H9 (cell line): ENCODE results near the gene TRMU. TPM values are rescaled to one million over a fixed set of nuclear protein-coding genes. Genes with fewer than 3 reads are reported as not detected.
A peak's percentile ranks its signal among the peaks of the same experiment; 100 is the strongest.

Source experiments
- DNase-seq: peaks from one replicate; pipeline ENCODE4 v3.0.0-alpha.2; 2017
- H2AFZ ChIP-seq: one replicate; pipeline ENCODE4 v1.6.1; 2013; ENCODE audit warnings: mild to moderate bottlenecking, low read length, control low read depth, moderate library complexity
- H2AK5ac ChIP-seq: 2 replicates; pipeline ENCODE4 v1.6.1; 2013; ENCODE audit warnings: low read length, control low read depth, mixed read lengths; ENCODE audit not compliant: insufficient read length
- H2BK120ac ChIP-seq: one replicate; pipeline ENCODE4 v1.6.1; 2013; ENCODE audit warnings: low read depth, mild to moderate bottlenecking, low read length, control low read depth, inconsistent platforms; ENCODE audit not compliant: poor library complexity, severe bottlenecking
- H2BK12ac ChIP-seq: 2 replicates; pipeline ENCODE4 v1.6.1; 2013; ENCODE audit warnings: low read length, control low read depth, mixed read lengths, low read depth; ENCODE audit not compliant: insufficient read length
- H2BK15ac ChIP-seq: 2 replicates; pipeline ENCODE4 v1.6.1; 2013; ENCODE audit warnings: low read depth, low read length, control low read depth
- H2BK20ac ChIP-seq: one replicate; pipeline ENCODE4 v1.6.1; 2013; ENCODE audit warnings: low read depth, mild to moderate bottlenecking, low read length, control low read depth, inconsistent platforms; ENCODE audit not compliant: poor library complexity, severe bottlenecking
- H2BK5ac ChIP-seq: 2 replicates; pipeline ENCODE4 v1.6.1; 2013; ENCODE audit warnings: low read length, control low read depth, mixed read lengths; ENCODE audit not compliant: insufficient read length
- H3K14ac ChIP-seq: 2 replicates; pipeline ENCODE4 v1.6.1; 2013; ENCODE audit warnings: low read length, control low read depth; ENCODE audit not compliant: insufficient read depth
- H3K18ac ChIP-seq: 2 replicates; pipeline ENCODE4 v1.6.1; 2013; ENCODE audit warnings: low read depth, mild to moderate bottlenecking, mixed read lengths, low read length, control low read depth; ENCODE audit not compliant: insufficient read length
- H3K23ac ChIP-seq: 2 replicates; pipeline ENCODE4 v1.6.1; 2013; ENCODE audit warnings: low read length, control low read depth, mixed read lengths, low read depth; ENCODE audit not compliant: insufficient read length
- H3K23me2 ChIP-seq: 2 replicates; pipeline ENCODE4 v1.6.1; 2013; ENCODE audit warnings: low read depth, mild to moderate bottlenecking, mixed read lengths, low read length, control low read depth; ENCODE audit not compliant: insufficient read length, poor library complexity, severe bottlenecking
- H3K27ac ChIP-seq: 2 replicates; pipeline ENCODE4 v1.5.1; 2013; ENCODE audit warnings: low read length, control low read depth, mixed read lengths, low read depth; ENCODE audit not compliant: insufficient read length
- H3K27me3 ChIP-seq: 2 replicates; pipeline ENCODE4 v1.6.1; 2013; ENCODE audit warnings: low read length, control low read depth, inconsistent platforms; ENCODE audit not compliant: insufficient read depth
- H3K4ac ChIP-seq: 2 replicates; pipeline ENCODE4 v1.6.1; 2013; ENCODE audit warnings: low read depth, mild to moderate bottlenecking, control low read depth, inconsistent platforms, low read length, moderate library complexity
- H3K4me1 ChIP-seq: 2 replicates; pipeline ENCODE4 v1.6.1; 2013; ENCODE audit warnings: low read length, control low read depth, inconsistent platforms; ENCODE audit not compliant: insufficient read depth
- H3K4me2 ChIP-seq: 2 replicates; pipeline ENCODE4 v1.6.1; 2013; ENCODE audit warnings: low read length, control low read depth, mixed read lengths; ENCODE audit not compliant: insufficient read length, insufficient read depth
- H3K56ac ChIP-seq: 2 replicates; pipeline ENCODE4 v1.6.1; 2013; ENCODE audit warnings: low read depth, mild to moderate bottlenecking, mixed read lengths, low read length, control low read depth; ENCODE audit not compliant: insufficient read length
- H3K79me1 ChIP-seq: 2 replicates; pipeline ENCODE4 v1.6.1; 2013; ENCODE audit warnings: low read depth, mild to moderate bottlenecking, moderate library complexity, low read length, control low read depth, inconsistent platforms; ENCODE audit not compliant: insufficient read depth, poor library complexity, severe bottlenecking
- H3K79me2 ChIP-seq: 2 replicates; pipeline ENCODE4 v1.6.1; 2013; ENCODE audit warnings: low read length, control low read depth, inconsistent platforms; ENCODE audit not compliant: insufficient read depth
- H3K9ac ChIP-seq: 2 replicates; pipeline ENCODE4 v1.6.1; 2013; ENCODE audit warnings: low read length, control low read depth, mixed read lengths; ENCODE audit not compliant: insufficient read length; ENCODE audit errors: extremely low read depth
- H3K9me3 ChIP-seq: one replicate; pipeline ENCODE4 v1.6.1; 2013; ENCODE audit warnings: low read depth, low read length, inconsistent platforms; ENCODE audit not compliant: control insufficient read depth
- H3T11ph ChIP-seq: one replicate; pipeline ENCODE4 v1.6.1; 2013; ENCODE audit warnings: mild to moderate bottlenecking, low read length, control low read depth, inconsistent platforms
- H4K20me1 ChIP-seq: one replicate; pipeline ENCODE4 v1.6.1; 2013; ENCODE audit not compliant: control insufficient read depth, insufficient read length, insufficient read depth
- H4K5ac ChIP-seq: 2 replicates; pipeline ENCODE4 v1.6.1; 2013; ENCODE audit warnings: low read depth, mild to moderate bottlenecking, mixed read lengths, low read length, control low read depth; ENCODE audit not compliant: insufficient read length
- H4K8ac ChIP-seq: replicated peaks from 2 replicates; pipeline ENCODE4 v1.6.1; 2013; ENCODE audit warnings: low read length, control low read depth, mixed read lengths, low read depth; ENCODE audit not compliant: insufficient read length
- H4K91ac ChIP-seq: 2 replicates; pipeline ENCODE4 v1.6.1; 2013; ENCODE audit warnings: low read depth, mild to moderate bottlenecking, moderate library complexity, mixed read lengths, low read length, control low read depth; ENCODE audit not compliant: insufficient read length
- H3K27ac Mint-ChIP-seq, 3 experiments: 2 replicates in 2 of 3; 3 replicates in 1 of 3; pipeline ENCODE4 v1.8.0; 2020 to 2021; ENCODE audit warnings: mixed read lengths in 3 of 3, mild to moderate bottlenecking in 1 of 3, moderate library complexity in 1 of 3
- H3K27me3 Mint-ChIP-seq: 2 replicates; pipeline ENCODE4 v1.8.0; 2021; ENCODE audit warnings: low read depth, mild to moderate bottlenecking, moderate library complexity, mixed read lengths
- H3K36me3 Mint-ChIP-seq, 3 experiments: 2 replicates in 2 of 3; 3 replicates in 1 of 3; pipeline ENCODE4 v1.8.0; 2020 to 2021; ENCODE audit warnings: low read depth in 3 of 3, mixed read lengths in 3 of 3; ENCODE audit not compliant: insufficient read depth in 1 of 3
- H3K4me1 Mint-ChIP-seq, 2 experiments: 2 replicates each; pipeline ENCODE4 v1.8.0; 2020; ENCODE audit warnings: mixed read lengths in 2 of 2
- H3K4me3 Mint-ChIP-seq, 2 experiments: 2 replicates in 1 of 2; 3 replicates in 1 of 2; pipeline ENCODE4 v1.8.0; 2020 to 2021; ENCODE audit warnings: mild to moderate bottlenecking in 2 of 2, mixed read lengths in 2 of 2, moderate library complexity in 1 of 2
- H3K9me3 Mint-ChIP-seq, 2 experiments: 2 replicates in 1 of 2; 3 replicates in 1 of 2; pipeline ENCODE4 v1.8.0; 2020; ENCODE audit warnings: mild to moderate bottlenecking in 2 of 2, mixed read lengths in 2 of 2, moderate library complexity in 1 of 2
- CTCF ChIP-seq: fragments of 200-600 bp; sonication (generic); conservative IDR thresholded peaks from 3 replicates; pipeline ENCODE4 v1.8.0; 2021; ENCODE audit warnings: antibody characterized with exemption, mild to moderate bottlenecking
- WGBS: extraction: QIAGEN DNeasy Blood & Tissue Kit; methylation state at CpG from one replicate; pipeline ENCODE4 v1.1.7; 2013; ENCODE audit warnings: missing lambda C conversion rate, low lambda C conversion rate, mixed read lengths; ENCODE audit not compliant: insufficient read length; ENCODE audit errors: extremely low coverage; 5-methylcytosine and 5-hydroxymethylcytosine counted together
- total RNA-seq: library from RNA; stranded (reverse); gene quantifications from 2 replicates; pipeline ENCODE4 v1.2.1, GENCODE V29; 2021

TRMU gene
- total RNA-seq, 1 experiment from 2014 or later, result 86.3 TPM

DNA sequence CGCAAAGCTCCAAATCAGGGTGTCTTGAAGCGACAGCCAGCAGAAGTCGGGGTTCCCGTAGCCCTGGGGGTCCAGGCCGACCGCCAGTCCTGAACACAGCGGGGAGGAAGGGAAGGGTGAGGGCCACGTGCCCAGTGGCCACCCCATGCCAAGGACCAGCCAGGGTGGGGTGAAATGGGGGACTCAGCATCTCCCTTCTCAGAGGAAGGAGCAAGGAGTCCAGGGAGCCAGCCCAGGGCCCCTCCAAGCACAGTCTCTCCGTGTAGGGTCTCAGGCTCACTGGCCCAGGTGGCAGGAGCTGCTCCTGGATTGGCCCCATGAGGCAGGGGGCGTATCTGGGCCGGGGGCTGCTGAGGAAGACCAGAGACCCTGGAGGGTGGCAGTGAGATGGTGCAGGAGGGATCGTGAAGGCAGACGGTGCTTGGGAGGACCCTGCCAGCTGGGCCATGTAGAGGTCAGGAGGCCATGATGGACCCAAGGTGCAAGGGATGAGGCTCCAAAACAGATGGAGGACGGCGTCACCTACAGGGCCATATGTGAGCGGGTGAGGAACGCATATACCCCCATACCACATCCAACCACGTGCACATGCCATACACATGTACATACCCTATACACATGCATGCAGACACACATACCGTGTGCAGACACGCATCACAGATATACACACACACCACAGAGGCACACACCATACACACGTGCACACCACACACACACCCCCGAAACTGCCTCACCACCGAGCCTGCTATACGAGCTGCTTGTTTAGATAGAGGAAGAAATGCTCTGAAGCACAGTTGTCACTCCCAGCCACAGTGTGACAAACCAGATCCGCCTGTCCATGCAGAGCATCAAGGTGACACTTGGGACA is 34.4 kb downstream of the TRMU start:
- no peak overlapping the region for H2BK12ac ChIP-seq

More for the DNA sequence above, 34.4 kb downstream of the TRMU start:
- Histone ChIP-seq H3K9ac (no peak overlapping the region), H3K27me3 (no peaks in the 10 kb centered on the region), H3K27ac (no peak overlapping the region), H2AFZ (no peak overlapping the region), H3K9me3 (no peaks in the 10 kb centered on the region), H2BK5ac (no peak overlapping the region), H4K5ac (no peak overlapping the region), H2BK120ac (no peak overlapping the region), H3K23me2 (no peaks in the 10 kb centered on the region), H3T11ph (no peak overlapping the region), H3K14ac (no peak overlapping the region), H3K4me1 (no peaks in the 10 kb centered on the region), H4K91ac (no peak overlapping the region), H3K56ac (no peak overlapping the region), H3K23ac (no peak overlapping the region), H4K20me1 (no peaks in the 10 kb centered on the region), H2BK20ac (no peak overlapping the region), H2AK5ac (no peak overlapping the region), H4K8ac (no peak overlapping the region), H2BK15ac (no peak overlapping the region), H3K4ac (no peak overlapping the region), H3K18ac (no peak overlapping the region), H3K79me1 (no peaks in the 10 kb centered on the region), H3K4me2 (no peak overlapping the region), H3K79me2 (no peaks in the 10 kb centered on the region)
- TF ChIP-seq CTCF, result no peak
- no CpG with 5 or more reads among the region's 25 CpGs for WGBS
- Mint-ChIP-seq H3K36me3 (peaks cover 0 to 6% (median 4%) of the 10 kb centered on the region in 3 experiments; a peak in 3 of 7 replicates), H3K27ac (peak overlapping the region in 1 of 3 experiments; percentile 57; a peak in 3 of 7 replicates), H3K4me1 (peaks cover 12% of the 10 kb centered on the region in 2 experiments), H3K9me3 (no peaks in the 10 kb centered on the region), H3K27me3 (no peaks in the 10 kb centered on the region), H3K4me3 (no peak overlapping the region)
- DNase-seq, result no peak
